ENCODE measurements around the gene NELFB.

DNA sequence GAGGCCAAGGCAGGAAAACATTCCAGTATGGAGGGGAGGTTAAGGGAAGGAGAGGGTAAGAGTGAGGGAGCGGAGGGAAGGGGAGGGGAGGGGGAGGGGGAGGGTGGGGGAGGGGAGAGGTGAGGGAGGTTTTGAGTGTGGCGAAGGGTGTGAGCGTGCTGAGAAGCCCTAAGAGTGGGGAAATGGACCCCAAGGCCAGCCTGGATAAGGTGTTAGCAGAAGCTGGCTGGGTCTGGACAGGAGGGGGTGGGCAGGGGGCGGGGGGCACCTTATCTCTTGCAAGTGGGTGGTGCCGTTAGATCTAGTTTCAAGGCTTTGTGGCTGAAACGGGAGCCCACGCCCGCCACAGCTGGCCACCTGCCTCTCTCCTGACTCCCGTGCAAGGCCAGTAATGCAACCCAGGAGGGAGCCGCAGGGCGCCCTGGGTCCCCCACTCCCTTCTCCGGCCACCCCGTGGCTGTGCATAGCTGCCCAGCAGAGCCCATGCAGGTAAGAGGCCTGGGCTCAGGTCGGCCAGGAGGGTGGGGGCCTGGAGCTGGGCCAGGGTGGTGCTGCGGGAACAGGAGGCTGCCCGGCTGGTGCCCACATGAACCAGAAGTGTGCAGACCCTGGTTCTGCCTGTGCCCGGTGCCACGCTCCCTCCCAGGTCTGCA lies 27.1 kb upstream of the NELFB start:
- TF ChIP-seq, protein P1, sequence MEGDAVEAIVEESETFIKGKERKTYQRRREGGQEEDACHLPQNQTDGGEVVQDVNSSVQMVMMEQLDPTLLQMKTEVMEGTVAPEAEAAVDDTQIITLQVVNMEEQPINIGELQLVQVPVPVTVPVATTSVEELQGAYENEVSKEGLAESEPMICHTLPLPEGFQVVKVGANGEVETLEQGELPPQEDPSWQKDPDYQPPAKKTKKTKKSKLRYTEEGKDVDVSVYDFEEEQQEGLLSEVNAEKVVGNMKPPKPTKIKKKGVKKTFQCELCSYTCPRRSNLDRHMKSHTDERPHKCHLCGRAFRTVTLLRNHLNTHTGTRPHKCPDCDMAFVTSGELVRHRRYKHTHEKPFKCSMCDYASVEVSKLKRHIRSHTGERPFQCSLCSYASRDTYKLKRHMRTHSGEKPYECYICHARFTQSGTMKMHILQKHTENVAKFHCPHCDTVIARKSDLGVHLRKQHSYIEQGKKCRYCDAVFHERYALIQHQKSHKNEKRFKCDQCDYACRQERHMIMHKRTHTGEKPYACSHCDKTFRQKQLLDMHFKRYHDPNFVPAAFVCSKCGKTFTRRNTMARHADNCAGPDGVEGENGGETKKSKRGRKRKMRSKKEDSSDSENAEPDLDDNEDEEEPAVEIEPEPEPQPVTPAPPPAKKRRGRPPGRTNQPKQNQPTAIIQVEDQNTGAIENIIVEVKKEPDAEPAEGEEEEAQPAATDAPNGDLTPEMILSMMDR (IDR thresholded peaks at IDR 0.05) = peak; percentile 1
- TF ChIP-seq EZH2 (IDR thresholded peaks at IDR 0.05; ENCODE audit: borderline replicate concordance, insufficient read depth, low read depth, low read length, poor library complexity, severe bottlenecking) = no peak

All from B cell (primary cell).